Measurements from ENCODE around the gene SLC19A1. TPM values are rescaled to one million over a fixed set of nuclear protein-coding genes. Genes with fewer than 3 reads are reported as not detected.
"Not testable (repeated sequence)": the region's sequence is repeated elsewhere in the genome, so short reads cannot be mapped to it uniquely, and the experiment has no call there.

Gene SLC19A1
- total RNA-seq, 1 experiment from 2014 or later = 21.4 TPM

DNA sequence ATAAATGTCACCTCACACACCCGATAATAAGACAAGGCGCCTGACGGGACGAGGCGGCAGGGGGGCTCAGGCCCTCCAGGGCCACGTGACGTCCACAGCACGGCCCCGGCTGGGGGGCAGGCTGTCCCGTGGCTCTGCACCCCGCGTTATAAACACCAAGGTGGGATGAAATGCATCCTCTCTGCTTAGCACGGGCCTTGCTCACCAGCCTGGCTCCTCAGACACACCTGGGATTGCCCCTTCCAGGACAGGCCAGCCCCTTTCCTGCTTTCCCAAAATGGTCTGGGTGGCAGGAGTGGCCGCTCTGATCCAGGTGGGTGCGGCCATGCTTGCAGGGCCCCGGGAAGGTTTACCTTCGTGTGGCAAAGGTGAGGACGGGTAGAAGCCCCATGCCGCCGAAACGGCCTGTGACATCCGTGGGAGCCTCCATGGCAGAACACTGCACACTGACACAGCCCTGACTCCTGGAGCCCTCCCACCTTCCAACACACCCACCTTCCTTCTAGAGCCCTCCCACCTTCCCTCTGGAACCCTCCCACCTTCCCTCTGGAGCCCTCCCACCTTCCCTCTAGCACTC lies 35.9 kb downstream of the SLC19A1 start:
- peaks cover 19% of the 10 kb centered on the region for H3K36me3 Mint-ChIP-seq (ENCODE audit: insufficient read depth, unreplicated experiment)
- intact Hi-C loops (cut with micrococcal nuclease; ENCODE audit: unreplicated experiment) = no loop called here
- CTCF ChIA-PET = interaction anchor here (0.9 kb wide), 1 partner anchor 232 kb away, joined by 3 read pairs; no protein-coding TSS in a partner anchor
- no peaks in the 10 kb centered on the region for H3K9me3 Mint-ChIP-seq (ENCODE audit: low read depth, unreplicated experiment)
- H3K27ac Mint-ChIP-seq (ENCODE audit: unreplicated experiment) = no peak overlapping the region
- BruUV-seq (replicated peaks) = no TSS peak
- H3K27me3 Mint-ChIP-seq (ENCODE audit: unreplicated experiment) = no peaks in the 10 kb centered on the region
- no peak overlapping the region for H3K4me3 Mint-ChIP-seq (ENCODE audit: low read depth, unreplicated experiment)
- no peaks in the 10 kb centered on the region for H3K4me1 Mint-ChIP-seq (ENCODE audit: low read depth, unreplicated experiment)
- TF ChIP-seq, protein P1, sequence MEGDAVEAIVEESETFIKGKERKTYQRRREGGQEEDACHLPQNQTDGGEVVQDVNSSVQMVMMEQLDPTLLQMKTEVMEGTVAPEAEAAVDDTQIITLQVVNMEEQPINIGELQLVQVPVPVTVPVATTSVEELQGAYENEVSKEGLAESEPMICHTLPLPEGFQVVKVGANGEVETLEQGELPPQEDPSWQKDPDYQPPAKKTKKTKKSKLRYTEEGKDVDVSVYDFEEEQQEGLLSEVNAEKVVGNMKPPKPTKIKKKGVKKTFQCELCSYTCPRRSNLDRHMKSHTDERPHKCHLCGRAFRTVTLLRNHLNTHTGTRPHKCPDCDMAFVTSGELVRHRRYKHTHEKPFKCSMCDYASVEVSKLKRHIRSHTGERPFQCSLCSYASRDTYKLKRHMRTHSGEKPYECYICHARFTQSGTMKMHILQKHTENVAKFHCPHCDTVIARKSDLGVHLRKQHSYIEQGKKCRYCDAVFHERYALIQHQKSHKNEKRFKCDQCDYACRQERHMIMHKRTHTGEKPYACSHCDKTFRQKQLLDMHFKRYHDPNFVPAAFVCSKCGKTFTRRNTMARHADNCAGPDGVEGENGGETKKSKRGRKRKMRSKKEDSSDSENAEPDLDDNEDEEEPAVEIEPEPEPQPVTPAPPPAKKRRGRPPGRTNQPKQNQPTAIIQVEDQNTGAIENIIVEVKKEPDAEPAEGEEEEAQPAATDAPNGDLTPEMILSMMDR (IDR thresholded peaks at IDR 0.05; ENCODE audit: unreplicated experiment) = no peak
- no peak for DNase-seq

DNA sequence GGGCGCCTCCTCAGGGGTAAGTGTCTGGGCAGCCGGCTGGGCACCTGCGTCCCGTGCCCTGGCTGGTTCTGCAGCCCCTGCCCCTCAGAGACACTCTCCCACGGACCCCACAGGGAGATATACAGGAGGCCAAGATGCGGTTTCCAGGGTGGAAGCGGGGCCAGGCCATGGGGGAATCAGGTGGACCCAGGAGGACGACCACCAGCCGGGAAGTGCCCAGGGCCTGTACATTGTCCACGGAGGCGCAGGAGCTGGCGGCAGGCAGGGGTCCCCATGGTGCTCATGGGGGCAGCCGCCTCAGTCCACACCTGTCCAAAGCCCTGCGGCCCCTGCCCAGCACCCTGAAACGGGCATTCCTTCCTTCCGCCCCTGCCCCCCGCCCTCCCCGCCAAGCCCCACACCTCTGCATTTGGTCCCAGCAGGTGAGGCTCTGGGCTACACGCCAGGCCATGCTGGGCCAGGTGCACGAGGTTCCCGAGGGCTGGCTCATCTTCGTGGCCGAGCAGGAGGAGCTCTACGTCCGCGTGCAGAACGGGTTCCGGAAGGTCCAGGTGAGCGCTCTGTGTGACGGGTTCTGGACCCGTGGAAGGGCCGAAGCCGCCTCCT lies 36.7 kb downstream of the SLC19A1 start:
- no TSS peak for BruUV-seq (replicated peaks)
- H3K27ac Mint-ChIP-seq (ENCODE audit: unreplicated experiment) = no peak overlapping the region
- TF ChIP-seq, protein P1 (IDR thresholded peaks at IDR 0.05; ENCODE audit: unreplicated experiment) = no peak
- peaks cover 14% of the 10 kb centered on the region for H3K36me3 Mint-ChIP-seq (ENCODE audit: insufficient read depth, unreplicated experiment)
- no peaks in the 10 kb centered on the region for H3K27me3 Mint-ChIP-seq (ENCODE audit: unreplicated experiment)
- H3K4me3 Mint-ChIP-seq (ENCODE audit: low read depth, unreplicated experiment) = no peak overlapping the region
- intact Hi-C loops (cut with micrococcal nuclease; ENCODE audit: unreplicated experiment) = no loop called here
- H3K9me3 Mint-ChIP-seq (ENCODE audit: low read depth, unreplicated experiment) = no peaks in the 10 kb centered on the region
- no peaks in the 10 kb centered on the region for H3K4me1 Mint-ChIP-seq (ENCODE audit: low read depth, unreplicated experiment)
- CTCF ChIA-PET = interaction anchor here (0.9 kb wide), 1 partner anchor 231 kb away, joined by 3 read pairs; no protein-coding TSS in a partner anchor
- no peak for DNase-seq

DNA sequence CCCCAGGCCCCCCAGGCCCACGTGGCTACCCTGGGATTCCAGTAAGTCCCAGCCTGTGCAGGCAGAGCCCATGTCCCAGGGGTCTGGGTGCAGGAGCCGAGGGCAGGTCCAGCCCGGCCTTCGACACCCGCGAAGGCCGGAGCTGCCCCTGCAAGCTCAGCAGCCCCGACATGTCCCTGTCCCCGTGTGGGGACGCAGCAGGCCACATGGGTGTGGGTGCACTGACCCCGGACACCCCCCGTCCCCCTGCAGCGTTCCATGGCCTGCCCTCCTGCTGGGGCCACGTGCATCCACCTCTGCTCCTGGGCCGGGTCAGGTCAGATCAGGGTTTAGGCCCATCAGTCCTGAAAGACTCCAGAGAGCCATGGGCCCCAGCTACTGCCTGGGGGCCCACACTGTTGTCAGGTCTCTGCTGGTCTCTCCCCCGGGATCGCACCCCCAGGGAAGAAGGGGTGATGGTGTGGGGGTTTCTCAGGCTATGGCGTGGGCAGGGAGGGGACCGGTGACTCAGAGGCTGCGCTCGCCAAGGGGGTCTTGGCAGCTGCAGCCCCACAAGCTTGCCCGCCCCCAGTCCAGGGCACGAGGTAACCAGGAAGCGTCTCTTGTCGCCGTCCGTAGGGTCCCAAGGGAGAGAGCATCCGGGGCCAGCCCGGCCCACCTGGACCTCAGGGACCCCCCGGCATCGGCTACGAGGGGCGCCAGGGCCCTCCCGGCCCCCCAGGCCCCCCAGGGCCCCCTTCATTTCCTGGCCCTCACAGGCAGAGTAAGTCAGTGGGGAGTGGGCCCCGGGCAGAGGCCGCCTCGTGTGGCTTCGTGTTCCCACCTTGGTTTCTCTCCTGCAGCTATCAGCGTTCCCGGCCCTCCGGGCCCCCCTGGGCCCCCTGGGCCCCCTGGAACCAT lies 37.5 kb downstream of the SLC19A1 start:
- H3K36me3 Mint-ChIP-seq (ENCODE audit: insufficient read depth, unreplicated experiment) = peaks cover 14% of the 10 kb centered on the region
- H3K27me3 Mint-ChIP-seq (ENCODE audit: unreplicated experiment) = no peaks in the 10 kb centered on the region
- H3K4me3 Mint-ChIP-seq (ENCODE audit: low read depth, unreplicated experiment) = no peak overlapping the region
- CTCF ChIA-PET = no interaction called here
- H3K27ac Mint-ChIP-seq (ENCODE audit: unreplicated experiment) = no peak overlapping the region
- no TSS peak for BruUV-seq (replicated peaks)
- DNase-seq = no peak
- intact Hi-C loops (cut with micrococcal nuclease; ENCODE audit: unreplicated experiment) = no loop called here
- H3K9me3 Mint-ChIP-seq (ENCODE audit: low read depth, unreplicated experiment) = no peaks in the 10 kb centered on the region
- TF ChIP-seq, protein P1 (IDR thresholded peaks at IDR 0.05; ENCODE audit: unreplicated experiment) = no peak
- H3K4me1 Mint-ChIP-seq (ENCODE audit: low read depth, unreplicated experiment) = no peaks in the 10 kb centered on the region

DNA sequence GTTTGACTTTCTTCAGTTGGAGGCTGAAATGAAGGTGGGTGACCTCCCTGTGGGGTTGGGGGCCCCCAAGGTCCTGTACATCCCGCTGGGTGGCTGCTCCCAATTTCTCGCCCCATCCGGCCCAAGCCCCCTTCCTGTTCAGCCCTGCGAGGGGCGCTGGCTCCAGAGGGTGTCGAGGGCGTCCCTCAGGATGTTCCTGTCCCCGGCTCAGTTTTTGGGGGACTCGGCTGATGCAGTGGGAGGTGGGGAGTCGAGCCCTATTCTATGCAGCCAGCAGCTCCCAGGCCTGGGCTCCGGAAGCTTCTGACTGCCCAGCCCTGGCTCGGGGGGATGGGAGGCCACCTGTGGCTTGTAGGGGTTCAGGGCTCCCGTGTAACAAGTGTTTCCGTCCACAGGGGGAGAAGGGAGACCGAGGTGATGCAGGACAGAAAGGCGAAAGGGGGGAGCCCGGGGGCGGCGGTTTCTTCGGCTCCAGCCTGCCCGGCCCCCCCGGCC lies 38.2 kb downstream of the SLC19A1 start:
- Mint-ChIP-seq H3K9me3 (ENCODE audit: low read depth, unreplicated experiment) (peaks cover 3% of the 10 kb centered on the region), H3K4me1 (ENCODE audit: low read depth, unreplicated experiment) (no peaks in the 10 kb centered on the region), H3K27ac (ENCODE audit: unreplicated experiment) (no peak overlapping the region), H3K4me3 (ENCODE audit: low read depth, unreplicated experiment) (no peak overlapping the region), H3K36me3 (ENCODE audit: insufficient read depth, unreplicated experiment) (peaks cover 20% of the 10 kb centered on the region), H3K27me3 (ENCODE audit: unreplicated experiment) (no peaks in the 10 kb centered on the region)
- no TSS peak for BruUV-seq (replicated peaks)
- intact Hi-C loops (cut with micrococcal nuclease; ENCODE audit: unreplicated experiment) = no loop called here
- CTCF ChIA-PET = no interaction called here
- TF ChIP-seq, protein P1 (IDR thresholded peaks at IDR 0.05; ENCODE audit: unreplicated experiment) = no peak
- DNase-seq = no peak

DNA sequence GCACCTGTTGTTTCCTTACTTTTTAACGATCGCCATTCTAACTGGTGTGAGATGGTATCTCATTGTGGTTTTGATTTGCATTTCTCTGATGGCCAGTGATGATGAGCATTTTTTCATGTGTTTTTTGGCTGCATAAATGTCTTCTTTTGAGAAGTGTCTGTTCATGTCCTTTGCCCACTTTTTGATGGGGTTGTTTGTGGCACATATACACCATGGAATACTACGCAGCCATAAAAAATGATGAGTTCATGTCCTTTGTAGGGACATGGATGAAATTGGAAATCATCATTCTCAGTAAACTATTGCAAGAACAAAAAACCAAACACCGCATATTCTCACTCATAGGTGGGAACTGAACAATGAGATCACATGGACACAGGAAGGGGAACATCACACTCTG lies 39.0 kb downstream of the SLC19A1 start:
- H3K27me3 Mint-ChIP-seq (ENCODE audit: unreplicated experiment); intact Hi-C loops (cut with micrococcal nuclease; ENCODE audit: unreplicated experiment); H3K4me1 Mint-ChIP-seq (ENCODE audit: low read depth, unreplicated experiment); H3K4me3 Mint-ChIP-seq (ENCODE audit: low read depth, unreplicated experiment); DNase-seq; BruUV-seq (replicated peaks); H3K9me3 Mint-ChIP-seq (ENCODE audit: low read depth, unreplicated experiment); CTCF ChIA-PET; H3K27ac Mint-ChIP-seq (ENCODE audit: unreplicated experiment): not testable (repeated sequence)
- peaks cover 22% of the 10 kb centered on the region for H3K36me3 Mint-ChIP-seq (ENCODE audit: insufficient read depth, unreplicated experiment)

All from Calu3 (cell line).